GM18951 (cell line): ENCODE data around the gene ANO2.

Experiments used
- POLR2A ChIP-seq: IDR thresholded peaks from 4 replicates; pipeline ENCODE4 v1.6.1; 2011; ENCODE audit warnings: mild to moderate bottlenecking; ENCODE audit not compliant: insufficient read length, insufficient read depth; ENCODE audit errors: extremely low read depth
- in situ Hi-C: fragments of 300-500 bp; cut with MboI; formaldehyde crosslinking; loops from one replicate; pipeline ENCODE4 v1.12.0; 2022; ENCODE audit warnings: low sequenced_read_pairs, mixed read lengths, inconsistent platforms; ENCODE audit not compliant: unreplicated experiment

ANO2 gene

GRCh38 chr12:5637698-5638097, 307.4 kb downstream of the ANO2 start:
- in situ Hi-C loops = no loop called here
- no peak for TF ChIP-seq POLR2A

DNA sequence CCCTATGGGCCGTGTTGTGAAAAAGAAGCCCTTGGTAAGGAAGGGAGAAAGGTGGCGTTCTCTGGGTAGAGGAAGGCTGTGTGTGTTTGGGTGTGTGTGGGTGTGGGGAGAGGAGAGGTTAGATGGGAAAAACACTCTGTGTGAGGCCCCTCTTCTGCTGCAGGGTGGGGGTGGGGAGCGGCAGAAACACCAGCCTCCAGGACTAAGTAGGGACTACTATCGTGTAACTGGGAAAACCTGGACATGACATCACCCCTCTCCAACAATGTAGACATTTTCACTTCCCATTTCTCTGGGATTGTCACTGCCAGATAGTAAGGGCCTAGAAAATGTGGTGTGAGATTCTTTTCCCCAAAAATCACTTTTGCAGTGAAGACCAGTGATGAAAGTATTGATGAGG, 308.2 kb downstream of the ANO2 start:
- no peak for TF ChIP-seq POLR2A
- in situ Hi-C loops = no loop called here

DNA sequence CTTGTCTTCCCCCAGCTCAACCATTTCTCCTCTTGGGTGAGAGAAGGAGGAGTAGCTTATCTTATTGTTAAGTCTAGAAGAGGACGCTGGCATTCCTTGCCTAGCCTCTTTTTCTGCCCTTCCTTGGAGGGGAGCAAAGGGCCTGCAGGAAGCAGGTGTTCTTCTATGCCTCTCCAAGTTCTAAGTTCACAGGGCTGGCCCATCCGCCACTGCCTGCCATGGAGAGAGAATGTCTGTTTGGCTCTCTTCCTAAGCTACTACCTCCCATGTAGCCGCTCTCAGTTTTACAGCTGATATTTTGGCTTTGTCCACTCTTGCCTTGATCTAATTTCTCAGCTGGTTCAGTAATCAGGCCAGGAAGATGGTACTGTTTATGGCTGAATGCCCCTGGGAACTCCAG, 312.0 kb downstream of the ANO2 start:
- in situ Hi-C loops = no loop called here
- TF ChIP-seq POLR2A = no peak

DNA sequence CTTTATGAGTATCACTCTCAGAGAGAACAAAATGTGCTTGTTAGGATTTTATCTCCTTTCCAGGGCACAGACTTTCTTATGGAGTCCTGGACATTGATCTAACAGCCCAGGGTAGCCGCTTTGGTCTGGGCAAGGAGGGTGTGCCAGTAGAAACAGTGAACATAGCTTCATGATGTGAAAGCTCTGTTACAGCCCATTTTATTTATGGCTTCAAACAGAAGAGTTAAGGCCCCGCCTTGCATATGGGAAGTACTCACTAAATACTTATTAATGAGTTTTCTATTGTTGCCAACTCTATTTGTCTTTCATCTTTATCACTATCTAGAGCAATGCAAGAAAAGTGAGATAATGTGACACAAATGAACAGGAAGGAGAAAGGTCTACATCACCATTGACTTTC, 312.6 kb downstream of the ANO2 start:
- TF ChIP-seq POLR2A = no peak
- in situ Hi-C loops = no loop called here

DNA sequence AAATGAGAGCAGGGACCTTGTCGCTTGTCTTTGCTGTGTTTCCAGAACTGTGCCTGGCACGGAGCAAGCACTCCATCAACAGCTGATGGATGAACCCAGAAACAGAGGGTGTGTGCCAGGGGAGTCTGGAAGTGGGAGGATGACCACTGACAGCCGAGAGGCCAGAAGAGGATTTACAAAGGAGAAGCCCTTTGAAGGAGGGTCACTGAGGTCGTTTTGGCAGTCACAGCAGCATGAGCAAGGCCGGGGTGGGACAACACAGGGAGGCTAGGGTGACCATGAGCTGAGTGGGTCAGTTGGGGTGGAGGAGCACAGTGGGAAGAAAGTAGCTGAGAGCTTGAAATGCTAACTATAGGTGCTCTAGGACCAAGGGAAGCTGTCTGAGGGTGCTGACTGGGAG, 313.6 kb downstream of the ANO2 start:
- TF ChIP-seq POLR2A = no peak
- in situ Hi-C loops = no loop called here

DNA sequence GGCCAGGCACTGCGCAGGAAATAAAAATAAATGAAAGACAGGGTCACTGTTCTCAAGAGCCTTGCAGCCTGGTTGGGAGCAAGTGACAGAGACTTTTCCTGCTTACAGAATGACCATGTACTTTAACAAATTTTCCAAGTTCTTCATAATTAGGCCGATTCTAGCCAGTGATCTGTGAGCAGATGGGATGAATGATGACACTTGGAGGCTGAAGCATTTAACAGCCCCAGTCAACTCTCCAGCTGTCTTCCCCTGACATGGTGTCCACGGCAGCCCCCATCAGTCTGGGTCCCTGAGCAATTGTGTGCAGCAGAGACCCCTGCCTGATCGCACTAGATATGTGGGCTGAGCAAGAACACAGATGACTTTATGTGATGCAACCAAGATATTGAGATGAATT, 314.3 kb downstream of the ANO2 start:
- in situ Hi-C loops = no loop called here
- no peak for TF ChIP-seq POLR2A

DNA sequence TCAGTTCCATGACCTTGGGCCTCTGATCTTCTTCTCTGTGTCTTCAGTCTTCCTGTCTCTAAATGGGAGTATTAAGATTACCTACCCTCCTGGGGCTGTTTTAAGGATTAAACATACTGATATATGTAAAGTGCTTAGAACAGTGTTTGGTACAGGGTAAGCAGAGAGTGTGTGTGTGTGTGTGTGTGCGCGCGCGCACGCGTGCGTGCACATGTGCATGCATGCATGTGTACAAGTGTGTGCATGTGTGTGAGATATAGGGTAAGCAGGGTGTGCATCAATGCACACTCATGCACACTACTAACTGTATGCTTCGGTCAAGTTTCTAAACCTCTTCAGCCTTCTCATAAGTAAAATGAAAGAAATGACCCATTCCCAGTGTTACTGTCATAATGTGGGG, 316.6 kb downstream of the ANO2 start:
- no peak for TF ChIP-seq POLR2A

DNA sequence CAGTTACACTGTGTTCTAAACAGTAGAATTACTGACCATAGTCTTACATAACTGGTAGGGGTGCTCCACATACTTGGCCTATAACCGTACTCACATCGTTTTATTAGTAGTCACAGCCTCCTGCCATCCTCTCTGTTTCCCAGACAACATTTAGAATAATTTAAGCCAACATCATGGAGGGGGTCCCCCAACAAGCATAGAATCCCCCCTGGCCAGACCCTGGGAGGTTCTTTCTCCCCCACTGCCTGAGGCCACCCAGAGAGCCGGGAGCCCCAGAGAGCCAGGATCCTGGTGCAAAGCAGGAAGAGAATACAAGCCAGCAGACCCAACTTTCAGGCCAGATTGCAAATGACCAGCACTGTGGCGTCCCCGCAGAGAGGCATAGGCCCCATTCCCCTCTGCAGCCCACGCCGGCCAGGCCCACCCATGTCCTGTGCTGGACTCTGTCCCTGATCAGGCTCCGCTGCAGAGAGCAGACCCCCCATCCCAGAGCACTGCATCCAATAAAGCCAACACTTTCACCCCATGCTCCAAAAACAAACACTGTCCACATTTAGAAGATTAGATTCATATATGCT, 317.9 kb downstream of the ANO2 start:
- in situ Hi-C loops = no loop called here
- no peak for TF ChIP-seq POLR2A

More for the DNA sequence above, 316.6 kb downstream of the ANO2 start:
- in situ Hi-C loops = no loop called here

GRCh38 chr12:5626151-5626550, 318.9 kb downstream of the ANO2 start:
- in situ Hi-C loops = no loop called here
- TF ChIP-seq POLR2A = no peak

GRCh38 chr12:5624486-5625272, 320.4 kb downstream of the ANO2 start:
- in situ Hi-C loops = no loop called here
- TF ChIP-seq POLR2A = no peak

GRCh38 chr12:5623411-5623810, 321.6 kb downstream of the ANO2 start:
- in situ Hi-C loops = no loop called here
- no peak for TF ChIP-seq POLR2A

DNA sequence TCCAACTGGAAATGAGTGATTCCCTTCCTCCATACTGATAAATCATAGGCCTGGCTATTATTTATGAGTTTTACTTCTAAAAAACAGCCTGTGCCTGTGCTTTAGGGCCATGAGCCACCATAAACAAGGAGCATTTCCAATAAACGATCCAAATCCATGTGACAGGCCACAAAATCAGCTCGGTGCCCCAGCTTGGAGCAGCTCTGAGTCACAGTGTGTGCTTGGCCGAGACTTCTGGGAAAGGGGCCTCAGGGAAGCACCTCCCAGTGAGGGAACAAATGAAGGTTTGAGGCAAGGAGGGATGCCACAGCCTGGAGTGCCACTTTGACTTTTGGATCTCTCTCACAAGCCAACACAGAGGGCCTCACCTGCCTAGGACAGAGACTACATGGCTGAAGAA, 322.8 kb downstream of the ANO2 start:
- in situ Hi-C loops = no loop called here

DNA sequence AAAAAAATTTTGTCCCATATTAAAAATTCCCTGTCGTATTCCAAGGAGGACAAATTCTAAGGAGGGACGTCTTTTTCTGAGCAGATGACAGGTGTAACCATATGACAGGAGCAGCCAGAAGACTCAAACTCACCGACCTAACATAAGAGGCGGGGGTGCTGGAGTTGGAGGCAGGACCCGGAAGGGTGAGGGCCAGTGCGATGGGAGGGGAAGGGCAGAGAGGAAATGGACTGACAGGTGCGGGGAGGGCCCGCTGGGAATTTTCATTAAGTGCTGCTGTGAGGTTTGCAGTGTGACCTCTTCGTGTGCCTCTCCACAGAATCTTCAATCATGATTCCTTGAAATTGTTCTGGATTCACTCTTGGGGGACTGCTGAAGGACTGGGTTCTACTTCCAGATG, 323.7 kb downstream of the ANO2 start:
- in situ Hi-C loops = no loop called here

More for the DNA sequence above, 322.8 kb downstream of the ANO2 start:
- no peak for TF ChIP-seq POLR2A

DNA sequence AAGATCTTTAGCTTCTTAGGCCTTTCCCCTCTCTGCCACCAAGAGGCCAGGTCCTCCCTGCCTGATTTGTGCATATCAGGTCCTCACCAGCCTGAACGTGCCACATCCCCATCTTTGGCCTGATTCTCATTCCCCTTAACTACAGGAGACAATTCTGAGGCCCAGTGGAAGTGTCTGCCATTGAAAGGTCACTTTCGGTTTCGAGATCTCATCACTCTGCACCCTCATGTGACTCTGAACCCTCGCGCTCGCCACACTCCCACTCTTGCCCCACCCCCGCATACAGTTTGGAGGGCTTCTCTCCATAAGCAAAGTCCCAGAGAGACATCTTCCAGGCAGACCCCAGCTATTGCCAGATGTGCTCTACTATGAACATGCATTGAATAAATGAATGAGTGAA, 324.2 kb downstream of the ANO2 start:
- TF ChIP-seq POLR2A = no peak
- in situ Hi-C loops = no loop called here

More for the DNA sequence above, 323.7 kb downstream of the ANO2 start:
- TF ChIP-seq POLR2A = no peak

- TF ChIP-seq POLR2A = no peak
- in situ Hi-C loops = no loop called here
Observed at GRCh38 chr12:5619628-5620027, 325.4 kb downstream of the ANO2 start.

- in situ Hi-C loops = no loop called here
- TF ChIP-seq POLR2A = no peak
Observed at GRCh38 chr12:5616854-5617253, 328.2 kb downstream of the ANO2 start.
